ENCODE measurements around the gene APPL1.

APPL1 gene

DNA sequence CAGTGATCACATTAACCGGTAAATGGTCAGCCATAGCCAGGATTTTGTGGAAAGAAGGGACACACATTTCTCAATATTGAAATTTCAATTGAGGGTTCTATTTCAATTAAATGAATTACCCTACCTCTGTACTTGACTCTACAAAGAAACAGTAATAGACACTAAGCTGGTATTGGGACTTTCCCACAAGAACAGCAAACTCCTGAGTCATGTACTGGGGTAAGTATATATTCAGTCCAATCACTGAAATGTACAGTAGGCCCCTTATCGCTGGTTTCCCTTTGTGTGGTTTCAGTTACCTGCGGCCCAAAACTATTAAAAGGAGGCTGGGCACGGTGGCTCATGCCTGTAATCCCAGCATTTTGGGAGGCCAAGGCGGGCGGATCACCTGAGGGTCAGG is 47.3 kb downstream of the APPL1 start:
- peaks cover 18% of the 10 kb centered on the region; the same call in 1 of the 2 replicates for H3K9me3 ChIP-seq (ENCODE audit: insufficient read depth, low read length)
- TF ChIP-seq SUZ12 (IDR thresholded peaks at IDR 0.05; ENCODE audit: extremely low read depth, insufficient read depth, insufficient read length) (no peak), ZNF274 (IDR thresholded peaks at IDR 0.05; ENCODE audit: low read depth, low read length) (no peak), YY1 (IDR thresholded peaks at IDR 0.05; ENCODE audit: insufficient read depth, insufficient read length) (no peak)
- peaks cover 11% of the 10 kb centered on the region for H3K36me3 ChIP-seq (ENCODE audit: insufficient read depth, insufficient read length, low read length)
- H3K27me3 ChIP-seq (ENCODE audit: insufficient read depth, insufficient read length): no peaks in the 10 kb centered on the region
- no peak for DNase-seq (ENCODE audit: low read depth, low spot score)
- H3K9ac ChIP-seq (ENCODE audit: insufficient read length, low read depth): no peak overlapping the region
- H3K4me3 ChIP-seq (ENCODE audit: insufficient read length, low read depth): no peak overlapping the region
- H3K4me1 ChIP-seq (ENCODE audit: insufficient read depth, insufficient read length): no peaks in the 10 kb centered on the region

DNA sequence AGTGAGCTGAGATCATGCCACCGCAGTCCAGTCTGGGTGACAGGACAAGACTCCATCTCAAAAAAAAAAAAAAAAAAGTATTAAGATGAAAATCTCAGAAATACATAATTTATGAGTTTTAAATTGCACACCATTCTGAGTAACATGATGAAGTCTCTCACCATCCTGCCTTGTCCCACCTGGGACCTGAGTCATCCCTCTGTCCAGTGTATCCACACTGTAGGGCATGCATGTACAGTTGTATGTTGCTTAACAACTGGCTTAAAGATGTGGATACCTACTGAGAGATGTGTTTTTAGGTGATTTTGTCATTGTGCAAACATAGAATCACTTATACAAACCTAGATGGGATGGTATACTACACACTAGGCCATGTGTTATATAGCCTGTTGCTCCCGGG is 47.9 kb downstream of the APPL1 start:
- peaks cover 24% of the 10 kb centered on the region; the same call in 1 of the 2 replicates for H3K9me3 ChIP-seq (ENCODE audit: insufficient read depth, low read length)
- TF ChIP-seq YY1 (IDR thresholded peaks at IDR 0.05; ENCODE audit: insufficient read depth, insufficient read length): no peak
- TF ChIP-seq ZNF274 (IDR thresholded peaks at IDR 0.05; ENCODE audit: low read depth, low read length): no peak
- TF ChIP-seq SUZ12 (IDR thresholded peaks at IDR 0.05; ENCODE audit: extremely low read depth, insufficient read depth, insufficient read length): no peak
- peaks cover 9% of the 10 kb centered on the region for H3K36me3 ChIP-seq (ENCODE audit: insufficient read depth, insufficient read length, low read length)
- no peaks in the 10 kb centered on the region for H3K4me1 ChIP-seq (ENCODE audit: insufficient read depth, insufficient read length)
- no peak overlapping the region for H3K9ac ChIP-seq (ENCODE audit: insufficient read length, low read depth)
- no peaks in the 10 kb centered on the region for H3K27me3 ChIP-seq (ENCODE audit: insufficient read depth, insufficient read length)
- no peak for DNase-seq (ENCODE audit: low read depth, low spot score)
- no peak overlapping the region for H3K4me3 ChIP-seq (ENCODE audit: insufficient read length, low read depth)

DNA sequence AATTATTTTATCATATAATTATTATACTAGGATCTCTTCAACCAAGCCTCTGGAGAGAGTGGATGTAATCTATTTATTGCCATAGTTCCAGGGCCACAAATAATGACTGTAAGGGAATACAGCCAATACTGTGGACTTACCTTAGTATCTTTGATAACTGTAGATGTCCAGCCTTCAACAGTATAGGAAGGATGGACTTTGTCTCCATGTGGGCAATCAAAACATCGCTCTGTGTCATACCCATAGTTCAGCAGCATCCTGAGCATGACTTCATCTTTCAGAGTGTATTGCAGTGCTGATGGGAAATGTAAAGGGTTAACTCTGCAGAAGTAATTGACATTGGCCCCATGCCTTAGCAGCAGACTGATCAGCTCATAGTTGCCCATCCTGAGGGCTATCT is 50.7 kb downstream of the APPL1 start:
- TF ChIP-seq ZNF274 (IDR thresholded peaks at IDR 0.05; ENCODE audit: low read depth, low read length) (no peak), YY1 (IDR thresholded peaks at IDR 0.05; ENCODE audit: insufficient read depth, insufficient read length) (no peak), SUZ12 (IDR thresholded peaks at IDR 0.05; ENCODE audit: extremely low read depth, insufficient read depth, insufficient read length) (no peak)
- Histone ChIP-seq H3K9ac (ENCODE audit: insufficient read length, low read depth) (no peak overlapping the region), H3K36me3 (ENCODE audit: insufficient read depth, insufficient read length, low read length) (peaks cover 5% of the 10 kb centered on the region), H3K4me3 (ENCODE audit: insufficient read length, low read depth) (no peak overlapping the region), H3K9me3 (ENCODE audit: insufficient read depth, low read length) (peaks cover 25% of the 10 kb centered on the region; the same call in 1 of the 2 replicates), H3K4me1 (ENCODE audit: insufficient read depth, insufficient read length) (no peaks in the 10 kb centered on the region), H3K27me3 (ENCODE audit: insufficient read depth, insufficient read length) (no peaks in the 10 kb centered on the region)
- DNase-seq (ENCODE audit: low read depth, low spot score): no peak

DNA sequence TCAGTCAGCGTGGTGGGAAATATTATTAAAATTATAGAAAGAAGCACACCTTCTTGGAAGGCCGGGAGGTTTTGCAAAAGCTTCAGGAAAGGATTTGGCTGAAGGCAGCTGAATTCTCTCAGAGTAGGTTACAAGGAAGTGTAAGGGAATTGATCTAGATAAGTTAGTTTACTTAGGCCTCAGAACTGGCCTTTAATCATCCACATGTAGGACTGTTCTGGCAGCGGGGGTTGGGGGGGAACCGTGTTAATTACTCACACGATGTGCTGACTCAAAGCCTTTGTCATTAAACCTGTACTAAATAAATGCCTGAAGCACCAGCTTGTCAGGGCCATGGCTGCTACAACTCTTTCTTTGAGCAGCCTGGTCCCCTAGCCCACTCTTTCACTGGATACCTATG is 52.2 kb downstream of the APPL1 start:
- Histone ChIP-seq H3K9ac (ENCODE audit: insufficient read length, low read depth) (no peak overlapping the region), H3K4me1 (ENCODE audit: insufficient read depth, insufficient read length) (no peaks in the 10 kb centered on the region), H3K4me3 (ENCODE audit: insufficient read length, low read depth) (no peak overlapping the region), H3K9me3 (ENCODE audit: insufficient read depth, low read length) (peaks cover 25% of the 10 kb centered on the region; the same call in 1 of the 2 replicates), H3K27me3 (ENCODE audit: insufficient read depth, insufficient read length) (no peaks in the 10 kb centered on the region), H3K36me3 (ENCODE audit: insufficient read depth, insufficient read length, low read length) (no peaks in the 10 kb centered on the region)
- no peak for TF ChIP-seq ZNF274 (IDR thresholded peaks at IDR 0.05; ENCODE audit: low read depth, low read length)
- TF ChIP-seq YY1 (IDR thresholded peaks at IDR 0.05; ENCODE audit: insufficient read depth, insufficient read length): no peak
- TF ChIP-seq SUZ12 (IDR thresholded peaks at IDR 0.05; ENCODE audit: extremely low read depth, insufficient read depth, insufficient read length): no peak
- no peak for DNase-seq (ENCODE audit: low read depth, low spot score)

DNA sequence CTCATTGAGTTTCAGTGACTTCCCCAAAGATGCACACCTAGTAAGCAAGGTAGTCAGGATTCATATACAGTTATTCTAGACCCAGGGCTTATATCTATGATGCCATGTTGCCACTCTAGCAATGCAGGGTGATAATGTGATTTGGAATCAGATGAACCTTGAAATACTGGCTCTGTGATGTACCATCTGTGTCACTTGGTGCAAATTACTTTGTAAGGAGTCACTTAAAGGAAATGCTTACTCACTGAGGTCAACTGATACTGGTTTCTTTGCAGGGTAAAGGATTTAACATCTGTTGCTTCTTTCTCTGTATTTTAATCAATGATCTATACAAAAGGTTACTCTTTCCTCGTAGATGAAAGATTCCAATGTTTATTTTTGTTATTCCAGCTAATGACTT is 54.2 kb downstream of the APPL1 start:
- Histone ChIP-seq H3K9me3 (ENCODE audit: insufficient read depth, low read length) (peaks cover 28% of the 10 kb centered on the region; the same call in 1 of the 2 replicates), H3K36me3 (ENCODE audit: insufficient read depth, insufficient read length, low read length) (no peaks in the 10 kb centered on the region), H3K9ac (ENCODE audit: insufficient read length, low read depth) (no peak overlapping the region), H3K4me1 (ENCODE audit: insufficient read depth, insufficient read length) (no peaks in the 10 kb centered on the region), H3K27me3 (ENCODE audit: insufficient read depth, insufficient read length) (no peaks in the 10 kb centered on the region), H3K4me3 (ENCODE audit: insufficient read length, low read depth) (no peak overlapping the region)
- no peak for DNase-seq (ENCODE audit: low read depth, low spot score)
- TF ChIP-seq ZNF274 (IDR thresholded peaks at IDR 0.05; ENCODE audit: low read depth, low read length) (no peak), YY1 (IDR thresholded peaks at IDR 0.05; ENCODE audit: insufficient read depth, insufficient read length) (no peak), SUZ12 (IDR thresholded peaks at IDR 0.05; ENCODE audit: extremely low read depth, insufficient read depth, insufficient read length) (no peak)

DNA sequence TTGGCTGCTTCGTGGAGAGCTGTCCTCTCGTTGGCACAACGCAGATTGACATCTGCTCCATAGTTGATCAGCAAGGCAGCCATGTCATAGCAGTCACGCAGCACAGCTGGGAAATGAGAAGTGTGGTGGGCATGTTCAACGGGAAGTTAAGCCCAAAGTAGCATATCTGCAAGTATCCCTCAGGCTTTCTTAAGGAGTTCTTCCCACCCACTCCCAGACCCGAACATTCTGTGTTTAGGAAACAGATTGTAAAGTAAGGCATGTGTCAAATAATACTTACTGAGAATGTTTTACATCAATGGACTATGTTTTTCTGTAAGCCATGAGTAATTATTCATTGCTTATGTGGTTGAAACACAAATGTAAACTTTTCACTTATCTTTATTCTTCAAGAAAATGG is 55.8 kb downstream of the APPL1 start:
- H3K9me3 ChIP-seq (ENCODE audit: insufficient read depth, low read length): peaks cover 26% of the 10 kb centered on the region; the same call in 1 of the 2 replicates
- H3K36me3 ChIP-seq (ENCODE audit: insufficient read depth, insufficient read length, low read length): no peaks in the 10 kb centered on the region
- H3K4me3 ChIP-seq (ENCODE audit: insufficient read length, low read depth): no peak overlapping the region
- DNase-seq (ENCODE audit: low read depth, low spot score): no peak
- TF ChIP-seq ZNF274 (IDR thresholded peaks at IDR 0.05; ENCODE audit: low read depth, low read length) (no peak), YY1 (IDR thresholded peaks at IDR 0.05; ENCODE audit: insufficient read depth, insufficient read length) (no peak), SUZ12 (IDR thresholded peaks at IDR 0.05; ENCODE audit: extremely low read depth, insufficient read depth, insufficient read length) (no peak)
- no peaks in the 10 kb centered on the region for H3K4me1 ChIP-seq (ENCODE audit: insufficient read depth, insufficient read length)
- no peak overlapping the region for H3K9ac ChIP-seq (ENCODE audit: insufficient read length, low read depth)
- no peaks in the 10 kb centered on the region for H3K27me3 ChIP-seq (ENCODE audit: insufficient read depth, insufficient read length)

DNA sequence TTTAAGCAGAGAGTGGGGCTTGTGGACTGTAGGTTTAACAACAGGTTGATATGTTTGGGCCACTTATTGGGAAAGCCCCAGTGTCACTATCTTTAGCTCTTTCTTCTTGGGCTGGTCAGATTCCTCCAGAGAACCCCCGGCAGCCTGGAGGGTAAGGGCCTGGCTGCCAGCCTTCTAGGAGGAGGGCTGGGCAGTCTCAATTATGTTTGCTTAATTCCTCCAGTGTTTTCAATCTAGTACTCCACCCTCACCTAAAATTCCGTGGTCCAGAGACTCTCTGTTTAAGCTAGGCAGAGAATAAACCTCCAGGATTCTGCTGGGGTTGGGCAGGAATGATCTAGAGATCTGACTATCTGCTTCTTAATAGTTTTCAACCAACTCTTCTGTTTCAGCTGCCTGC is 59.7 kb downstream of the APPL1 start:
- Histone ChIP-seq H3K9ac (ENCODE audit: insufficient read length, low read depth) (no peak overlapping the region), H3K4me1 (ENCODE audit: insufficient read depth, insufficient read length) (no peaks in the 10 kb centered on the region), H3K36me3 (ENCODE audit: insufficient read depth, insufficient read length, low read length) (no peaks in the 10 kb centered on the region), H3K9me3 (ENCODE audit: insufficient read depth, low read length) (peaks cover 4% of the 10 kb centered on the region; the same call in 1 of the 2 replicates), H3K4me3 (ENCODE audit: insufficient read length, low read depth) (no peak overlapping the region), H3K27me3 (ENCODE audit: insufficient read depth, insufficient read length) (no peaks in the 10 kb centered on the region)
- no peak for DNase-seq (ENCODE audit: low read depth, low spot score)
- TF ChIP-seq SUZ12 (IDR thresholded peaks at IDR 0.05; ENCODE audit: extremely low read depth, insufficient read depth, insufficient read length) (no peak), ZNF274 (IDR thresholded peaks at IDR 0.05; ENCODE audit: low read depth, low read length) (no peak), YY1 (IDR thresholded peaks at IDR 0.05; ENCODE audit: insufficient read depth, insufficient read length) (no peak)
